GM21576 (cell line): ENCODE results near the gene OSBP2.
"Not testable (repeated sequence)": the region's sequence is repeated elsewhere in the genome, so short reads cannot be mapped to it uniquely, and the experiment has no call there.

Experiments
- ATAC-seq: cut with Tn5 transposase; IDR thresholded peaks from one replicate; pipeline ENCODE4 v1.9.1; 2021; ENCODE audit warnings: mild to moderate bottlenecking, moderate library complexity; ENCODE audit not compliant: unreplicated experiment

Gene OSBP2

GRCh38 chr22:30755759-30756124 lies 61.1 kb downstream of the OSBP2 start:
- ATAC-seq, result no peak

GRCh38 chr22:30763815-30764673 lies 69.4 kb downstream of the OSBP2 start:
- no peak for ATAC-seq

- ATAC-seq, result no peak
Measured at GRCh38 chr22:30767661-30768060, 73.0 kb downstream of the OSBP2 start.

- ATAC-seq, result no peak
Measured at GRCh38 chr22:30770716-30771115, 76.0 kb downstream of the OSBP2 start.

- no peak for ATAC-seq
Measured at GRCh38 chr22:30773919-30774318, 79.2 kb downstream of the OSBP2 start.

- no peak for ATAC-seq
Measured at GRCh38 chr22:30774566-30774965, 79.9 kb downstream of the OSBP2 start.

DNA sequence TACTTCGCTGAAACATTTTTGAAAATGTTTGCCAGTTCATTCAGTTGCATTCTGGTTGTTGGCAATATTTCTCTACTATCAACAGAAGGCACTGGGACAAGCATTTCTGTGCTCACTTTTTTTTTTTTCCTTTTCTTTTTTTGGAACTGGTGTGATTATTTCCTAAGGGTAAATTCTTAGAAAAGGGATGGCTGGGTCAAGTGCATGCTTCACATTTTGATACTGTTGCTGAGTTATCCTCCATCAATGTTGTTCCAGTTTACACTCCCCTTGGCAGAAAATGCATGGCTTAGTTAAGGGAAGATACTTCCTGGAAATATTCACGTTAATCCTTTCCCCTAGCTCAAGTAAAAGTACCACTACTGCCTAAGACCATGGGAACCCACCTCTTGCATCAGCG lies 81.8 kb downstream of the OSBP2 start:
- ATAC-seq, result no peak

DNA sequence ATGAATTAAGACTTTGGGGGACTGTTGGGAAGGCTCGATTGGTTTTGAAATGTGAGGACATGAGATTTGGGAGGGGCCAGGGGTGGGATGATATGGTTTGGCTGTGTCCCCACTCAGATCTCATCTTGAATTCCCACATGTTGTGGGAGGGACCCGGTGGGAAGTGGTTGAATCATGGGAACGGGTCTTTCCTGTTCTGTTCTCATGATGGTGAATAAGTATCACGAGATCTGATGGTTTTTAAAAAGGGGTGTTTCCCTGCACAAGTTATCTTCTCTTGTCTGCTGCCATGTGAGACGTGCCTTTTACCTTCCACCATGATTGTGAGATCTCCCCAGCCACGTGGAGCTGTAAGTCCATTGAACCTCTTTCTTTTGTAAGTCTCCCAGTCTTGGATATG lies 82.5 kb downstream of the OSBP2 start:
- not testable (repeated sequence) for ATAC-seq

DNA sequence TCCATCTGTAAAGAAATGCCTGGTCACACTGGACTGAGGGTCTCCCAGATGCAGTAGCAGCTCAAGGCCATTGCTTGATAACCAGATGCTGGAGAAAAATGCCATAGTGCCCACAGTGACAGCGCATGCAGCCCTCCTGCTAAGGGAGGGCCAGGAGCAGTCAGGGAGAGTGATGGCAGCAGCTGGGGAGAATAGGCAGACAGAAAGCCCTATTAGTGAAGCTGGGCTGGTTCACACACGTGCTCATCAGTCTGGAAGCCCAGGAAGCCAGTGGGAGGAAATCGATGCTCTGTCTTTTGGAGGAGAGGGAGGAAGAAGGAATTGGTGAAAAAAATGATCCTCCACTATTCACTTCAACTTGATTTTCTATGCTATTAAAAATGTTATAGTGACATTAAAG lies 82.9 kb downstream of the OSBP2 start:
- no peak for ATAC-seq

DNA sequence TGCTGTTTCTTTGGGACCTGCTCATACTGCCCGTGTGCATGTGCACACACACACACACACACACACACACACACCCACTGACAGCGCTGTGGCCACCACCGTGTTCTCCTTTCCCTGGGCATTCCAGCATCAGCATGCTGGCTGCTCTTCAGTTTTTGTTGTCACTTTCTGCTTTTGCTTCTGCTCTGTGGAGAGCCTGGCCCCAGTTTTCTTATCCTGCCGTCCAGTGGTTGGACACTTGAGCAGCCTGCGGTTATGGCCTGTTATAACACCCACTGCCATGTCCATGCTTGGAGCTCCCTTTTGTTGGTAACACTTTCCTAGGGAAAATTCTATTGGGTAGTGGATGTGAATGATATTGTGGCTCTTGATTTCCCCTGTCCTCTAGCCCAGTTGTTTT lies 83.6 kb downstream of the OSBP2 start:
- ATAC-seq, result no peak

DNA sequence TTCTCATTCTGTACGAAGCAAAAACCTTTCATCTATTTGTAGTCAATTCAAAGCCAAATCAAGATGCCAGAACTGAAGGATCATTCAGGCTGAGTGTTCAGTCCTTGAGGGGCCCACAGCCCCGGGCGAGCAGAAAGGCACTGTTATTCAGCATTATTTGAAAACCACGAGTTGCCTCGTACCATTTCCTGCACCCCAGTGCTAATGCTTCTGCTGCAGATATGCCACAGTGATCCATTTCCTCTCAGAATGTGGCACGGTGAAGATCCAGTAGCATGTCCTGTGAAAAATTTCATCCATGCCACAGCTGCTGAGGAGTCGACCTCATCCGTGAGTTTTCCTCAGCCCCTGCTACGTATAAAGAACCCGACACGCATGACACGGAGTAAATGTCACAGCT lies 85.4 kb downstream of the OSBP2 start:
- no peak for ATAC-seq

GRCh38 chr22:30781271-30781875 lies 86.7 kb downstream of the OSBP2 start:
- no peak for ATAC-seq

DNA sequence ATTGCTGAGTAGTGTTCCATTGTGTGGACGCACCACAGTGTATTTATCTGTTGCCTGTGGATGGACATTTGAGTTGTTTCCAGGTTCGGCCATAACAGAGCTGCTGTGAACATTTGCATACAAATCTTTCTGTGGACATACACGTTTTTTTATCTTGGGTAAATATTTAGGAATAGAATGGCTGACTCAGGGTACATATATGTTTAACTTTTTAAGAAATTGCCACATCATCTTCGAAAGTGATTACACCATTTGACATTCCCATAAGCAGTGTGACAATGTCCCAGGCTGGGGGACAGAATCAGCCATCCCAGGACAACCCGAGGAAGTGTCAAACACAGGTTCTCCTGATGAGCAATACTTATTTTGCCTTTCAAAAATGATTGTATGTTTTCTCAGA lies 87.9 kb downstream of the OSBP2 start:
- no peak for ATAC-seq

GRCh38 chr22:30783021-30783420 lies 88.3 kb downstream of the OSBP2 start:
- ATAC-seq, result no peak

GRCh38 chr22:30785527-30785926 lies 90.9 kb downstream of the OSBP2 start:
- ATAC-seq, result no peak

- no peak for ATAC-seq
Measured at GRCh38 chr22:30790366-30790765, 95.7 kb downstream of the OSBP2 start.

GRCh38 chr22:30792456-30792855 lies 97.8 kb downstream of the OSBP2 start:
- no peak for ATAC-seq

DNA sequence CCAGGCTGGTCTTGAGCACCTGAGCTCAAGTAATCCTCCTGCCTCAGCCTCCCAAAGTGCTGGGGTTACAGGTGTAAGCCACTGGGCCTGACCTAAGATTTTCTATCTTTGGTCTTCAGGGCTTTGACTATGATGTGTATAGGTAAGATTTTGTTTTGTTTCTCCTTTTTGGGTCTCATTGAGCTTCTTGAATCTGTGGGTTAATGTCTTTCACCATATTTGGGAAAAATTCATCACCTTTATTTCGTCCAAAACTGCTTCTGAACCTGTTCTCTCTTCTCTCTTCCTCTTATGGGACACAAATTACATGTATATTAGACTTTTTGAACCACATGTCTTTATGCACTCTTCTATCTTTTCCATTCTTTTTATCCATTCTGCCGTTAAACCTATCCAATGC lies 100.4 kb downstream of the OSBP2 start:
- ATAC-seq, result no peak

DNA sequence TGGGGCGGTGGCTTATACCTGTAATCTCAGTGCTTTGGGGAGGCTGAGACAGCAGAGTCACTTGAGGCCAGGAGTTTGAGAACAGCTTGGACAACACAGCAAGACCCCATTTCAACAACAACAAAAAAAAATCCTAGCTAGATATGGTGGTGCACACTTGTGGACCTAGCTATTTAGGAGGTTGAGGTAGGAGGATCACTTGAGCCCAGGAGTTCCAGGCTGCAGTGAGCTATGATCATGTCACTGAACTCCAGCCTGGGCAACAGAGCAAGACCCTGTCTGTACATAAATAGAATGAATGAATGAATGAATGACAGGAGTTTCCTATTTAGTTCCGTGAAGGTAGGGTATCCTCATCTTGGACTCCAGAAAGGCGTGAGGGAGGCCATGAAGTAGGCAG lies 107.0 kb downstream of the OSBP2 start:
- no peak for ATAC-seq

DNA sequence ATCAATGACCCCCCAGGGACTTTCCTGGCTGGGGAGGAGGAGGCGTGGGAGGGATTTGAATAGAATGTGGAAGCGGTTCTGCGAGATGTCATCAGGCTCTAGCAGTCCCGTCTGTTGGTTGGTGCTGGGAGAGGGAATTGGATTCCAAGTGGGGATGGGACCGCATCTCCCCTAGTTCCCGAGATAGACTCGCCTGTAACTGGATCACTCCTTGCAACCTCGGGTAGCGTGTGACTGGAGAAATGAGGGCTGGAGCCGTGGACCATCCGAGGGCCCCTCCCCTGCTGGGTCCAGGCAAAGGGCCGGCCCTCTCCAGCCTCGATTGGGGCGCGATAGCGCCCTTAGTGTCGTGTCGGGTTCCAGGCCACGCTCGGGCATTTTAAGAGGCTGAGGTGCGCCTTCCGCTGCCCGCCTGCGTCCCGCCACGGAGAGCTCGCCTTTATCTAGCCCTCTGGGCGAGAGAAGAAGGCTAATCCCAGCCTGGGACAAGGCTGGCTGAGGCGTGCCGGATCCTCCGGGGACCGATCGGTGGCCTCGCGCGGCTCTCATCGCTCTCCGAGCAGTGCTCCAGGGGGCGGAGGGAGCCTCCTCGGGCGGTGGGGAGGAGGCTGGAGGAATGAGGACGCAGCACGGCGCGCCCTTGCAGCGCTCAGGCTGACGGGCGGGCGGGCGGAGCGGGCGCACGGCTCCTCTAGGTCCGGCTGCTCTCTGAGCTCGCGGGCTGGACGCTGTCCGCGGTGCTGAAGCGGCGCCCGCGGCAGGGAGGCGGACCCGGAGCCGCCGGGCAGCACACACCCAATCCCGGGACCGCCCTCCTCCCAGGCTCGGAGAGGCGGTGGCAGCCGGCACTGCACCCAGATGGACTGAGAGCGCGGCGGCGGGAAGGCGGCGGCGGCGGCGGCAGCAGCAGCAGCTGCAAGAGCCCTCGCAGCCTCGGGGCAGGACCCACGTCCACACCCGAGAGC lies 107.8 kb downstream of the OSBP2 start:
- ATAC-seq, result no peak

DNA sequence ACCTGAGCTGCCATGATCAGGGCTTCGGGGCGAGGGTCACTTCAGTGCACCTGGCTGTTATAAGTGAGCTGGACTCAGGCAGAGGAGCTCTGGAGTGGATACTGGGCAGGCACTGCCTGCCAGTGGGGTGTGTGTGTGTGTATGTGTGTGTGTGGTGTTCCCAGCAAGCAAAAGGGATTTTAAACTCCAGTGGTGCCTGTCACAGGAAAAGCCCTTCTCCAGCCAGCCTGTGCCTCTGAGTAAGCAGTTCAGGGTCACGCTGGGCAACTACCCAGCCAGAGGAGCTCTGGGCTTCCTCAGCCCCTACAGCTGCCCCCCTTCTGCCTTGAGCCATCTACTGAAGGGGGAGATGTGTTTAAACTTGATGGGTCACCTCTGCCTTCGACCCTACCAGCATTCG lies 109.0 kb downstream of the OSBP2 start:
- no peak for ATAC-seq

DNA sequence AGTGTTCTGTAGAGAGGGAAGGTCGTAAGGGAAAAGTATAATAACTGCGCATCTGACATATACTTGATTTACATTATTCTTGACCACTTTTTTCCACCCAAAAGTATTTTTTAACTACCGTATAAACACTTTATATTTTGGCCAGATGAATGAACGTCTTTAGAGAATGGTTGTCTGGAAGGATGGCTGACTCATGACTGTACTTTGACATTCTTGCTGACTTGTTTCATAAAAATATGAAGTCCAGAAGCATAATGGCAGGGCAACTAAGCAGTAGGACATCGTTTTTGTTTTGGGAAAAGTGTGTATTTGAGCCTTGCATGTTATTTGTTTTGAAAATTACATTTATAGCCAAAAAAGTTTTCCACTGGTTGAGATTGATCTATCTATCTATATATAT lies 110.0 kb downstream of the OSBP2 start:
- no peak for ATAC-seq
